Left cardiac atrium (tissue), 4 donors: Measurements from ENCODE around the gene SLC7A1. TPM values are rescaled to one million over a fixed set of nuclear protein-coding genes. Genes with fewer than 3 reads are reported as not detected.

Experiments
- ATAC-seq, 2 donors: fragments of 200-7000 bp; cut with Tn5 transposase; one replicate each; pipeline ENCODE4 v1.9.1; 2020; ENCODE audit warnings: mild to moderate bottlenecking in 2 of 2, moderate library complexity in 2 of 2
- DNase-seq: peaks from one replicate; pipeline ENCODE4 v3.0.0-alpha.2; 2020
- intact Hi-C, 2 donors: fragments of 100-400 bp; cut with DNase I; formaldehyde crosslinking; loops; one replicate each; pipeline versions ENCODE4 v1.14.1 to v1.15.1; 2022 to 2023
- total RNA-seq, 2 donors: library from RNA; stranded (reverse); fragmentation: NEBNext Ultra II Directional; extraction: Animal tissue kit (Norgen Biotek cat#: 25700); gene quantifications; one replicate each; pipeline ENCODE4 v1.2.1, GENCODE V29; 2021
- donor health status: DM: no; HTN: yes; CAD: no.
- donor health status: DM: no; HTN: yes; CAD: no; lungs with severe emphysema.
- donor health status: DM: yes; HTN: yes; CAD: no.
- donor health status: Dilated cardiomyopathy.

SLC7A1 gene
- total RNA-seq, 2 donors from 2014 or later, result 11.8 to 38.6 TPM

DNA sequence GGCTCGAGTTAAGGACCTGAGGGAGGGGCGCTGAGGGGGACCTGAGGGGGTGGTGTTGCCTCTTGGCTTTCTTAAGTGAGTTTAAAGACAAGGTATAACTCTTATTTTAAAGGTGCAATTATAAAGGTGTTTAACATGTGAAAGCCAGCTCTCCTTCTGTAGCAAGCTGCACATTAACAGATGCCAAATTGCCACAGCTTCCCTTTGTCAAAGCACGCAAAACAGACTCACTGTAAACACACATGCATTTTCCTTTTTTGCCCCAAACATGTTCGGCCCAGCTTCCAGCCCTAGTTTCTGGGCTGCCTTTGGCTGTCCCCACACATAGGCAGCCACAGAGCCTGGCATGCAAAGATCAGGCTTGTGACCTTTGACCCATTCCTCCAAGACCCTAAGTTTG, 111.9 kb downstream of the SLC7A1 start:
- intact Hi-C loops, result no loop called here
- ATAC-seq, result no peak
- no peak for DNase-seq

DNA sequence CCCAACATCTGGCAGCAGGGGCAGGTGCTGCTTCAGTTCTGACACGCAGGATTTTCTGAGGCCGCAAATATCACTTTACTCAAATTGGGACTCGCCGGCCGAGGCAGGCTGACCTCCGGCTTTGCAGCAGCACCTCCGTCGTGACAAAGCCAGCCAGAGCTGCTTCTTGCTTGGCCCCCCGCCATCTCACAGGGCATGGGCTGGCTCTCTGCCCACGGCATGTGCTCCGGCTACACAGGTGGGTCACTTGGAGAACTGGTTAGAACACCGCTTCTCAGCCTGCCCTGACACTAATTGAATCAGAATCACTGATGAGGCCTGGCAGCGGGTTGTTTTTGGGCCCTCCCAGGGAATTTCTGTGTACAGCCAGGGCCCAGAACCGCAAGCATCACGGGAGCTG, 112.3 kb downstream of the SLC7A1 start:
- ATAC-seq (no peak), DNase-seq (no peak)
- intact Hi-C loops, result no loop called here

GRCh38 chr13:29482504-29482903, 113.0 kb downstream of the SLC7A1 start:
- no peak for ATAC-seq
- DNase-seq, result no peak
- intact Hi-C loops, result no loop called here

GRCh38 chr13:29481603-29482002, 113.9 kb downstream of the SLC7A1 start:
- intact Hi-C loops, result no loop called here
- ATAC-seq (no peak), DNase-seq (no peak)

GRCh38 chr13:29480893-29481525, 114.5 kb downstream of the SLC7A1 start:
- DNase-seq, result no peak
- intact Hi-C loops, result no loop called here
- ATAC-seq, result peak in 1 of 2 donors; percentile 24

DNA sequence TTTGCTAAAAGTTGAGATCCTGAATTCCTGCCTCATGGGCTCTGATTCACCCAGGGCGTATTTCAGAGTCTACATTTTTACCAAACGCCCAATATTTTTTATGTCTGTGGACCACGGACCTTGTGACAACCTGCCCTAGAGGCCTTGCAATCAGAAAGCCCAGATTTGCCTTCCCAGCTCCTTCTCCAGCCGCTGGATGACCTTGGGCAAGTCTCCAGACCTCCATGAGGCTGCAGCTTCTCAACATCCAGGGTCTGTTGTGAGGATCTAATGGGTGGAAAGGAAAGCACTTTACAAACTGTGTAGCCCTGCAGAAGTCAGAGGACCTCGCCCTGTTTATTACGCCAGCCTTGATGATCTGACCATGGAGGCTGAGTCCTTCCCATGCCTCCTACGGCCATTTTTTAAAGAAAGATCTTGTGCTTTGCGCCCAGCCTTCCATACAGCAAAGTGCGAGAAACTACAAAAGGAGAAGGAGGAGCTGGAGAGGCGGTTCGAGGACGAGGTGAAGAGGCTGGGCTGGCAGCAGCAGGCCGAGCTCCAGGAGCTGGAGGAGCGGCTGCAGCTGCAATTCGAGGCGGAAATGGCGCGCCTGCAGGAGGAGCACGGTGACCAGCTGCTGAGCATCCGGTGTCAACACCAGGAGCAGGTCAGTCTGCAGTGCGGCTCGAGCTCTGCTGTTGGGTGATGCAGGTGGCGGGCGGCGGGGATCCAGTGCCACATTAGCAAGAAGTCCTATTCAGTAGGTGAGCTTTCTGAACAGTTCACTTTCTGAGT, 115.6 kb downstream of the SLC7A1 start:
- intact Hi-C loops, result no loop called here
- ATAC-seq (no peak), DNase-seq (no peak)

DNA sequence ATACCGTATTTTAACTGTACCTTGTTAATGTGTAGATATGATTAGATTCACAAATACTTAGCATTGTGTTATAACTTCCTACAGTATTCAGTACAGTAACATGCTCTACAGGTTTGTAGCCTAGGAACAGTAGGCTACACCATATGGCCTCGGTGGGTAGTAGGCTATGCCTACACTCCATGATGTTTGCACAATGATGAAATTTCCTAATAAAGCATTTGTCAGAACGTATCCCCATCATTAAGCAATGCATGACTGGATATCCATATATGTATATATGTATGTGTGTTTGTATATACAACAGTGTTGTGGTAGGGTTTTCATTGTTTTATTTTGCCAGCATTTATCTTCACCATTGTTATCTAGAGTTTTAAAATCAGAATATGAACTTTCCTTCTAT, 119.4 kb downstream of the SLC7A1 start:
- DNase-seq (no peak), ATAC-seq (no peak)
- intact Hi-C loops, result no loop called here

DNA sequence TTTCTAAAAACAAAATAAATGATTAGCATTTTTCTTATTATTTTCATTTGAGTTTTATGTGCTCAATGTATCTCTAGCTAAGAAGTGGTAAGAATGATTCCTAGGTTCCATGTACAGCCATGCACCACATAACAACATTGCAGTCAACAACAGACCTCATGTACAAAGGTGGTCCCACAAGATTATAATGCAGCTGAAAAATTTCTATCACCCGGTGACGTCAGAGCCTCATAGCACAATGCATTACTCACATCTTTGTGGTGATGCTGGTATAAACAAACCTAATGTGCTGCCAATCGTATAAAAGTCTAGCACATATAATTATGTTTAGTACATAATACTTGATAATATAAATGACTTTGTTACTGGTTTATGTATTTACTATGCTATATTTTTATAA, 120.5 kb downstream of the SLC7A1 start:
- intact Hi-C loops, result no loop called here
- ATAC-seq, result no peak

DNA sequence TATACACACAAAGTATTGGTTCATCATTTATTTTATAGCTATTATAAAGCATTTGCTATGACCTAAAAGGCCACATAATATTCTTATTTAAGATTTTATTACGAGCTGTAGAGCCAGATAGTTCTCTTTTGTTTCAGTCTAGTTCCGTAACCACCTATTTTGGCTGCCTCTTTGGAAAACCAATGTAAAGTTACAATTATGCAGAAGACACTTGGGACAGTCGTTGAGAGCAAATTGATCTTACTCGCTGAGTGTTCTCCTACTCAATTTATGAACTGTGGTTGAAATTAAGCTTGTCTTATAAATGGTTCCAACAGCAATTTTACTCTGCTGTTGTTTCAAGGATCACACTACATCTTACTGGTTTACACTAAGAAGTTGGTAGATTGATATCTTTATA, 122.3 kb downstream of the SLC7A1 start:
- intact Hi-C loops, result no loop called here
- ATAC-seq (no peak), DNase-seq (no peak)

More for the DNA sequence above, 120.5 kb downstream of the SLC7A1 start:
- no peak for DNase-seq

DNA sequence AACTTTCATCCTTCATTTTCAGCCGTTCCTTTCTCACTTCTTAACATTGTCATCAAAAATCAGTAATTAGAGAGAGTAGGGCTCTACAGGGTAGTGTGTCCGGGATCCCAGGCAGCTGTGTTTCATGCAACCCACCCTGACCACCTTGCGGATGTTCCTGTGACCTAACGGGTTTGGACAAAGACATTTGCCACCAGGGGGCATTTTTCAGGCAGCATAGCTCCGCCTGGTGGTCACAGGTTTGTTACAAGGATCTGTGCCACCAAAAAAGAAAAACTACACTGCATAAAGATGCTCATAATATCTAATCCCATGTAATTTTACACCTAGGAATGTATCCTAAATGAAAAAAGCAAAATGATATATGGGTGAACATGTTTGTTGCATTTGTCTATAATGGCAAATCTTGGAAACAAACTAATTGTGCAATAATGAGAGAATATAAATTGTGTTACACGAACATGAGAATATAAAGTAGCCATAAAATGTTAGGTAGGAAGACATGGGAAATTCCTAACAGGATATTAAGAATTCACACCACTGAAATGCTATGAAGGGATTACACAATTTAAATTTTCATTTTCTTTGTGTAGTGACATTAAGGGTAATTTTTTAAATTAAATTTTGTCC, 123.0 kb downstream of the SLC7A1 start:
- ATAC-seq, result peak; percentile 27 to 34

DNA sequence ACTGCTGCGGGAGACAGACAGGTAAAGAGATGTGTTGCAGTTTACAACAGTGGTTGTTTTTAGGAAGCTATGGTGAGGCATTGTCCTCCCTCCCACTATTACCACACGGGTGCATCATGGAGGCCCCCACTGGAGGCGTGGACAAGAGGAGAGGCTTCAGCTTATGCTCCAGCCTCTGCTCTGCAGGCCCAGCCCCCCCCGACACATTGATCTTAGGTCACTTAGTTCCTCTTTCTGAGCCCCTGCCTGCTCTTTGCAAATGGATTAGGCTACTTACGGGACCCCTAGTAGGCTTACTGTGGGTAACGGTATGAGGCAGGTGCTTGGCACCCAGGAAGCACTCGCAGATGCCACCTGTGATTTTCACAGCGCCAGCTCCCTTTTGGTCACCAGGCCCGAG, 123.9 kb downstream of the SLC7A1 start:
- intact Hi-C loops, result no loop called here
- ATAC-seq, result no peak

More for the DNA sequence above, 123.0 kb downstream of the SLC7A1 start:
- intact Hi-C loops, result no loop called here
- DNase-seq, result no peak

DNA sequence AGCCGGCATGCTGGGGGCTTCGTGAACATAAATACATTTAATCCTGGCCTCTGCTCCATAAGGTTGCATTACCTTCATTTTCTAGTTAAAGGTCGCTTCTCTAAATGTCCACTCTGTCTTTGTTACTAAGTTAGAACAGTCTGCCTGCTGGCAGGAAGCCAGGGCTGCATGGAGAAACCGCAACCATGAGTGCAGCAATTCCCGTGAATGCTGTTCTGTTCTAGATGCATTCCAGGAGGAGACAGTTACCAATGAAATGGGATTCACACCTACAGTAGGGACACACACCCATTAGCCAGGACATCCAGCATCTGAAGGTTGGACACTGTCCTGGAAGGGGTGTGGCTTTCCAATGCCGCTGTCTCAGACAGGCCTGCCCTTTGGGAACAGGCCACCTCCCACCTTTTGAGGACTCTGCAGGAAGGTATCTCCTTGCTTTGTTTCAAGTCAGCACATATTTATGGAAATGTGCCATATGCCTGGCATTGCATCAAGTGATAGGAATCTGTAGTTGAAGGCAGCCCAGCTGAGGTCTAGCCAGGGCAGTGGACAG, 129.7 kb downstream of the SLC7A1 start:
- peak; percentile 79 to 84 for ATAC-seq
- intact Hi-C loops, result no loop called here
- peak; percentile 63 for DNase-seq

More for the DNA sequence above, 123.9 kb downstream of the SLC7A1 start:
- no peak for DNase-seq

DNA sequence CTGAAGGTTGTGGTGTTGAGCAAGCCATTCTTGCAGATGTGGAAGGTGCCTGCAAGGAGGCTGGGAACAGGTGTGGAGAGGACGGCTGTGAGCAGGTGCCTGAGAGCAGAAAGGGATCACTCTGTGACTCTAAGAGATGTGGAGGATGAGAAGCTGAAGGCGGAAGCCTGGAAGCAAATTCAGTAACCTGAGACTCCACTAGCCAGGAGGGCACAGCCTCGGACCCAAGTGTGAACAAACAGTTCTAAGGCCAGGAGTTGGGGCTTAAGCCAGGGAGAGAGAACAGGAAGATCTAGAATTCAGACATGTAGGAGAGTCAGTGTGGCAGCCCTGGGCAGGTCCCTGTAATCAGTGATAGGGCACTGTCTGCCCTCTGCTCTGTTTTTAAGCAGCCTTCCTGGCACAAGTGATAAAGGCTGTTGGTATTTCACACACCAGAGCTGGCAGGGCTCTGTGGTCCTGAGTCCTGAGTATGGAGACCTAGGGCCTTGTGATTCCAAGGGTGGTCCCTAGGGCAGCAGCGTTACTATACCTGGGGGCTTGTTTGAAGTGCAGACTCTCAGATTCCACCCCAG, 131.3 kb downstream of the SLC7A1 start:
- DNase-seq, result no peak
- ATAC-seq, result peak; percentile 72 to 78
- intact Hi-C loops, result no loop called here

GRCh38 chr13:29459813-29460355, 135.6 kb downstream of the SLC7A1 start:
- intact Hi-C loops, result no loop called here
- no peak for DNase-seq
- no peak for ATAC-seq
